Measurements from ENCODE around the gene SLC4A1AP. TPM values are rescaled to one million over a fixed set of nuclear protein-coding genes. Genes with fewer than 3 reads are reported as not detected.

SLC4A1AP gene
- polyA plus RNA-seq, 1 of the 3 experiments (the other 2 are of a cell fraction), result 9.4 TPM

DNA sequence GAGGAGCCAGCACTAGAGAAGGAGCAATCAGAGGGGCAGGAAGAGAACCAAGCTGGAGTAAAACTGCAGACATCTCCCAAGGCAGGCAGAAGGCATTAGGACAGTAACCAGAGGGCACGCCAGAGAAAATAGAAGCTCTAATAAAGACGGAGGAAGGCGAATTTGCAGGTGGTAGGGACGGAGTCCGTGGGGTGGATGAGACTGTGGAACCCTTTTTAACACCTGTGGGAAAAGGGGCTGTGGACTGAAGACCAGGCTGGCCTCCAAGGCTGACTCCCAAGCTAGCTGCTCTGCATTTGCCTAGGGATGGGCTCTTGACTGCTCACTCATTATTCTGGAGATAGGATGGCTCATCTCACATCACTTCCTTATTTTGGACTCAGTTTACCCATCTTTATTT lies 49.5 kb downstream of the SLC4A1AP start:
- H3K27ac ChIP-seq (ENCODE audit: low read depth in 2 of 2, low read length in 1 of 2), result no peak overlapping the region
- no peak for DNase-seq
- no peak overlapping the region for H3K9ac ChIP-seq
- H3K27me3 ChIP-seq (ENCODE audit: insufficient read depth), result no peaks in the 10 kb centered on the region
- H4K20me1 ChIP-seq (ENCODE audit: insufficient read depth), result no peaks in the 10 kb centered on the region
- no peaks in the 10 kb centered on the region for H3K79me2 ChIP-seq (ENCODE audit: insufficient read depth)
- H2AFZ ChIP-seq (ENCODE audit: low read depth), result no peak overlapping the region
- H3K4me2 ChIP-seq, result no peak overlapping the region
- ChIA-PET POLR2A (no interaction called here), CTCF (interaction anchor here (1.2 to 5.2 kb wide), 4 partner anchors 9 to 30 kb away, joined by 4 to 64 read pairs (median 23); no protein-coding TSS in a partner anchor)
- H3K9me2 ChIP-seq, result no peaks in the 10 kb centered on the region
- TF ChIP-seq YY1 (IDR thresholded peaks at IDR 0.05; ENCODE audit: low read depth) (no peak), FOXM1 (IDR thresholded peaks at IDR 0.05; ENCODE audit: low read depth) (no peak), RCOR1 (IDR thresholded peaks at IDR 0.05; ENCODE audit: low read length) (no peak), RAD21 (IDR thresholded peaks at IDR 0.05; ENCODE audit: low read length) (no peak), IRF3 (IDR thresholded peaks at IDR 0.05; ENCODE audit: low read depth, low read length) (no peak)
- no peaks in the 10 kb centered on the region for H3K9me3 ChIP-seq
- peaks cover 16% of the 10 kb centered on the region for H3F3A ChIP-seq (replicated peaks; ENCODE audit: insufficient read depth)
- no peak overlapping the region for H3K4me3 ChIP-seq (ENCODE audit: low read depth in 2 of 2, low read length in 1 of 2)
- H3K36me3 ChIP-seq (replicated peaks in 1 of 2; ENCODE audit: control insufficient read depth in 1 of 2, insufficient read depth in 2 of 2, low read length in 1 of 2), result no peaks in the 10 kb centered on the region
- 96% methylated on average over 5 of the region's 5 CpGs for WGBS (ENCODE audit: low lambda C conversion rate)
- H3K4me1 ChIP-seq (ENCODE audit: control insufficient read depth in 1 of 2, insufficient read depth in 2 of 2, low read depth in 1 of 2, low read length in 1 of 2), result peaks cover 0 to 11% of the 10 kb centered on the region in 2 experiments; a peak in 1 of 4 replicates

GRCh38 chr2:27714053-27714452 lies 50.4 kb downstream of the SLC4A1AP start:
- no peaks in the 10 kb centered on the region for H3K9me3 ChIP-seq
- DNase-seq, result no peak
- peaks cover 17% of the 10 kb centered on the region for H3F3A ChIP-seq (replicated peaks; ENCODE audit: insufficient read depth)
- H3K27ac ChIP-seq (ENCODE audit: low read depth in 2 of 2, low read length in 1 of 2), result no peak overlapping the region
- no peaks in the 10 kb centered on the region for H3K36me3 ChIP-seq (replicated peaks in 1 of 2; ENCODE audit: control insufficient read depth in 1 of 2, insufficient read depth in 2 of 2, low read length in 1 of 2)
- no peaks in the 10 kb centered on the region for H3K9me2 ChIP-seq
- TF ChIP-seq EZH2phosphoT487 (IDR thresholded peaks at IDR 0.05; ENCODE audit: borderline replicate concordance, low read depth) (no peak), RCOR1 (IDR thresholded peaks at IDR 0.05; ENCODE audit: low read length) (no peak), USF2 (IDR thresholded peaks at IDR 0.05; ENCODE audit: borderline replicate concordance, low read depth, low read length) (no peak), JUND (IDR thresholded peaks at IDR 0.05) (no peak), GATA2 (CRISPR knock-in tag; IDR thresholded peaks at IDR 0.05) (no peak), TCF12 (IDR thresholded peaks at IDR 0.05) (no peak), SIN3A (IDR thresholded peaks at IDR 0.05; ENCODE audit: borderline replicate concordance, low read depth, low read length) (no peak), CHD2 (IDR thresholded peaks at IDR 0.05; ENCODE audit: low read length, partially characterized antibody) (no peak), RFX5 (IDR thresholded peaks at IDR 0.05; ENCODE audit: low read length) (no peak), EP300 (IDR thresholded peaks at IDR 0.05; ENCODE audit: borderline replicate concordance in 1 of 2, low read depth in 1 of 2, low read length in 1 of 2) (no peak), MXI1 (IDR thresholded peaks at IDR 0.05; ENCODE audit: low read depth, low read length) (no peak)
- TF ChIP-seq, protein P1, sequence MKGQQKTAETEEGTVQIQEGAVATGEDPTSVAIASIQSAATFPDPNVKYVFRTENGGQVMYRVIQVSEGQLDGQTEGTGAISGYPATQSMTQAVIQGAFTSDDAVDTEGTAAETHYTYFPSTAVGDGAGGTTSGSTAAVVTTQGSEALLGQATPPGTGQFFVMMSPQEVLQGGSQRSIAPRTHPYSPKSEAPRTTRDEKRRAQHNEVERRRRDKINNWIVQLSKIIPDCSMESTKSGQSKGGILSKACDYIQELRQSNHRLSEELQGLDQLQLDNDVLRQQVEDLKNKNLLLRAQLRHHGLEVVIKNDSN (IDR thresholded peaks at IDR 0.05; ENCODE audit: borderline replicate concordance, low read depth), result no peak
- no peaks in the 10 kb centered on the region for H4K20me1 ChIP-seq (ENCODE audit: insufficient read depth)
- H3K9ac ChIP-seq, result no peak overlapping the region
- H3K4me1 ChIP-seq (ENCODE audit: control insufficient read depth in 1 of 2, insufficient read depth in 2 of 2, low read depth in 1 of 2, low read length in 1 of 2), result peaks cover 0 to 11% of the 10 kb centered on the region in 2 experiments; a peak in 1 of 4 replicates
- ChIA-PET CTCF (interaction anchor here (1.1 to 5.2 kb wide), 8 partner anchors 9 to 739 kb away, joined by 3 to 64 read pairs (median 6); no protein-coding TSS in a partner anchor), POLR2A (no interaction called here)
- H3K4me3 ChIP-seq (ENCODE audit: low read depth in 2 of 2, low read length in 1 of 2), result no peak overlapping the region
- no peaks in the 10 kb centered on the region for H3K27me3 ChIP-seq (ENCODE audit: insufficient read depth)
- 94% methylated on average over 8 of the region's 8 CpGs for WGBS (ENCODE audit: low lambda C conversion rate)
- H2AFZ ChIP-seq (ENCODE audit: low read depth), result no peak overlapping the region
- no peaks in the 10 kb centered on the region for H3K79me2 ChIP-seq (ENCODE audit: insufficient read depth)
- no peak overlapping the region for H3K4me2 ChIP-seq

Data from SK-N-SH (cell line).